Suprapubic skin (tissue), 4 donors: ENCODE measurements around the gene DTD1. TPM values are rescaled to one million over a fixed set of nuclear protein-coding genes. Genes with fewer than 3 reads are reported as not detected.

Experiments
- DNase-seq, 2 donors: peaks; one replicate each; pipeline ENCODE4 v3.0.0-alpha.2; 2019; ENCODE audit warnings: low spot score in 2 of 2
- H3K27ac ChIP-seq: fragments of 200-600 bp; sonication (generic); one replicate; pipeline ENCODE4 v1.5.1; 2019
- H3K27me3 ChIP-seq: fragments of 200-600 bp; sonication (generic); one replicate; pipeline ENCODE4 v1.5.1; 2019
- H3K36me3 ChIP-seq: fragments of 200-600 bp; sonication (generic); one replicate; pipeline ENCODE4 v1.5.1; 2019
- H3K4me1 ChIP-seq: fragments of 200-600 bp; sonication (generic); one replicate; pipeline ENCODE4 v1.5.1; 2019
- H3K4me3 ChIP-seq: fragments of 200-600 bp; sonication (generic); one replicate; pipeline ENCODE4 v1.5.1; 2019; ENCODE audit warnings: mild to moderate bottlenecking
- H3K9me3 ChIP-seq: fragments of 200-600 bp; sonication (generic); one replicate; pipeline ENCODE4 v1.5.1; 2019
- CTCF ChIP-seq, 2 donors: fragments of 200-600 bp in 1 of 2; fragments of 450-650 bp in 1 of 2; sonication (generic) in 1 of 2; IDR thresholded peaks; one replicate each; pipeline ENCODE4 v1.5.1; 2016 to 2019; ENCODE audit warnings: antibody characterized with exemption in 2 of 2, mild to moderate bottlenecking in 1 of 2, moderate library complexity in 1 of 2
- EP300 ChIP-seq: sonication (generic); formaldehyde crosslinking; IDR thresholded peaks from one replicate; pipeline ENCODE4 v1.6.1; 2017; ENCODE audit warnings: antibody characterized with exemption
- POLR2A ChIP-seq, 2 donors: fragments of 450-650 bp; IDR thresholded peaks; one replicate each; pipeline ENCODE4 v1.6.1; 2017; ENCODE audit warnings: antibody characterized with exemption in 2 of 2, mild to moderate bottlenecking in 2 of 2, moderate library complexity in 2 of 2
- POLR2AphosphoS5 ChIP-seq, 3 donors: sonication (generic); formaldehyde crosslinking; IDR thresholded peaks; one replicate each; pipeline ENCODE4 v1.6.1; 2017; ENCODE audit warnings: antibody characterized with exemption in 3 of 3
- WGBS: methylation state at CpG from one replicate; pipeline ENCODE4 v1.1.5; 2018; 5-methylcytosine and 5-hydroxymethylcytosine counted together
- total RNA-seq, 4 donors: library from RNA; depleted of rRNA; stranded (reverse); fragments of >200 nt; gene quantifications; one replicate each; pipeline ENCODE4 v1.1.0, GENCODE V29; 2016

DTD1 gene
- total RNA-seq, 4 donors from 2014 or later: 22.5 to 33.2 (median 27.0) TPM

- Histone ChIP-seq H3K9me3 (no peaks in the 10 kb centered on the region), H3K4me3 (peak overlapping the region; percentile 93), H3K4me1 (peaks cover 19% of the 10 kb centered on the region), H3K27ac (peak overlapping the region; percentile 84), H3K36me3 (no peaks in the 10 kb centered on the region), H3K27me3 (no peaks in the 10 kb centered on the region)
- DNase-seq: no peak
- WGBS: 11% methylated on average over 18 of the region's 18 CpGs
- TF ChIP-seq POLR2A (IDR thresholded peaks at IDR 0.05): no peak
- TF ChIP-seq CTCF (IDR thresholded peaks at IDR 0.05): no peak
- no peak for TF ChIP-seq POLR2AphosphoS5 (IDR thresholded peaks at IDR 0.05)
- no peak for TF ChIP-seq EP300
Measured at GRCh38 chr20:18588574-18588933, 700 bp downstream of the DTD1 start.

- DNase-seq: no peak
- TF ChIP-seq POLR2A (IDR thresholded peaks at IDR 0.05): no peak
- no peak for TF ChIP-seq POLR2AphosphoS5 (IDR thresholded peaks at IDR 0.05)
- TF ChIP-seq CTCF (IDR thresholded peaks at IDR 0.05): no peak
- no peak for TF ChIP-seq EP300
- WGBS: 92% methylated on average over 8 of the region's 8 CpGs
- peaks cover 11% of the 10 kb centered on the region for H3K36me3 ChIP-seq
- peaks cover 19% of the 10 kb centered on the region for H3K4me1 ChIP-seq
- H3K27ac ChIP-seq: no peak overlapping the region
- H3K4me3 ChIP-seq: no peak overlapping the region
- no peaks in the 10 kb centered on the region for H3K27me3 ChIP-seq
- H3K9me3 ChIP-seq: no peaks in the 10 kb centered on the region
Measured at GRCh38 chr20:18589941-18590674, 2.3 kb downstream of the DTD1 start.

GRCh38 chr20:18596270-18596669 is 8.4 kb downstream of the DTD1 start:
- peaks cover 23% of the 10 kb centered on the region for H3K36me3 ChIP-seq
- no peaks in the 10 kb centered on the region for H3K9me3 ChIP-seq
- DNase-seq: no peak
- H3K4me1 ChIP-seq: no peaks in the 10 kb centered on the region
- no peak overlapping the region for H3K27ac ChIP-seq
- no peak overlapping the region for H3K4me3 ChIP-seq
- H3K27me3 ChIP-seq: no peaks in the 10 kb centered on the region
- TF ChIP-seq CTCF (IDR thresholded peaks at IDR 0.05) (no peak), POLR2AphosphoS5 (IDR thresholded peaks at IDR 0.05) (no peak), POLR2A (IDR thresholded peaks at IDR 0.05) (no peak), EP300 (no peak)

GRCh38 chr20:18609741-18610140 is 21.9 kb downstream of the DTD1 start:
- Histone ChIP-seq H3K4me1 (peaks cover 4% of the 10 kb centered on the region), H3K27me3 (no peaks in the 10 kb centered on the region), H3K9me3 (no peaks in the 10 kb centered on the region), H3K36me3 (peaks cover 5% of the 10 kb centered on the region), H3K27ac (no peak overlapping the region), H3K4me3 (no peak overlapping the region)
- TF ChIP-seq POLR2AphosphoS5 (IDR thresholded peaks at IDR 0.05): no peak
- TF ChIP-seq EP300: no peak
- TF ChIP-seq POLR2A (IDR thresholded peaks at IDR 0.05): no peak
- no peak for TF ChIP-seq CTCF (IDR thresholded peaks at IDR 0.05)
- no peak for DNase-seq

- 77% methylated on average over 8 of the region's 8 CpGs for WGBS
- Histone ChIP-seq H3K27ac (no peak overlapping the region), H3K27me3 (no peaks in the 10 kb centered on the region), H3K4me1 (peaks cover 13% of the 10 kb centered on the region), H3K4me3 (no peak overlapping the region), H3K36me3 (peaks cover 5% of the 10 kb centered on the region), H3K9me3 (no peaks in the 10 kb centered on the region)
- DNase-seq: no peak
- TF ChIP-seq POLR2A (IDR thresholded peaks at IDR 0.05) (no peak), EP300 (no peak), POLR2AphosphoS5 (IDR thresholded peaks at IDR 0.05) (no peak), CTCF (IDR thresholded peaks at IDR 0.05) (no peak)
Measured at GRCh38 chr20:18611492-18611891, 23.6 kb downstream of the DTD1 start.
